ENCODE data around the gene SPATA12. TPM values are rescaled to one million over a fixed set of nuclear protein-coding genes. Genes with fewer than 3 reads are reported as not detected.
A peak's percentile ranks its signal among the peaks of the same experiment; 100 is the strongest.

The SPATA12 gene
- total RNA-seq, 2 donors from 2014 or later: not detected

GRCh38 chr3:57116501-57116900 lies 56.0 kb downstream of the SPATA12 start:
- DNase-seq: no peak
- ATAC-seq: no peak
- 92 to 93% methylated on average over 3 of the region's 3 CpGs for WGBS, 2 donors
- intact Hi-C loops (cut with DNase I): no loop called here
- Histone ChIP-seq H3K9me3 (no peaks in the 10 kb centered on the region), H3K36me3 (replicated peaks in 1 of 2; ENCODE audit: insufficient read depth in 1 of 2, low read depth in 2 of 2) (no peaks in the 10 kb centered on the region), H3K27ac (no peak overlapping the region), H3K4me1 (no peaks in the 10 kb centered on the region), H3K4me3 (no peak overlapping the region), H3K27me3 (no peaks in the 10 kb centered on the region)
- no peak for TF ChIP-seq POLR2A (IDR thresholded peaks at IDR 0.05)
- TF ChIP-seq, protein P1, sequence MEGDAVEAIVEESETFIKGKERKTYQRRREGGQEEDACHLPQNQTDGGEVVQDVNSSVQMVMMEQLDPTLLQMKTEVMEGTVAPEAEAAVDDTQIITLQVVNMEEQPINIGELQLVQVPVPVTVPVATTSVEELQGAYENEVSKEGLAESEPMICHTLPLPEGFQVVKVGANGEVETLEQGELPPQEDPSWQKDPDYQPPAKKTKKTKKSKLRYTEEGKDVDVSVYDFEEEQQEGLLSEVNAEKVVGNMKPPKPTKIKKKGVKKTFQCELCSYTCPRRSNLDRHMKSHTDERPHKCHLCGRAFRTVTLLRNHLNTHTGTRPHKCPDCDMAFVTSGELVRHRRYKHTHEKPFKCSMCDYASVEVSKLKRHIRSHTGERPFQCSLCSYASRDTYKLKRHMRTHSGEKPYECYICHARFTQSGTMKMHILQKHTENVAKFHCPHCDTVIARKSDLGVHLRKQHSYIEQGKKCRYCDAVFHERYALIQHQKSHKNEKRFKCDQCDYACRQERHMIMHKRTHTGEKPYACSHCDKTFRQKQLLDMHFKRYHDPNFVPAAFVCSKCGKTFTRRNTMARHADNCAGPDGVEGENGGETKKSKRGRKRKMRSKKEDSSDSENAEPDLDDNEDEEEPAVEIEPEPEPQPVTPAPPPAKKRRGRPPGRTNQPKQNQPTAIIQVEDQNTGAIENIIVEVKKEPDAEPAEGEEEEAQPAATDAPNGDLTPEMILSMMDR (IDR thresholded peaks at IDR 0.05): no peak

GRCh38 chr3:57118254-57118653 lies 57.8 kb downstream of the SPATA12 start:
- no peak for ATAC-seq

DNA sequence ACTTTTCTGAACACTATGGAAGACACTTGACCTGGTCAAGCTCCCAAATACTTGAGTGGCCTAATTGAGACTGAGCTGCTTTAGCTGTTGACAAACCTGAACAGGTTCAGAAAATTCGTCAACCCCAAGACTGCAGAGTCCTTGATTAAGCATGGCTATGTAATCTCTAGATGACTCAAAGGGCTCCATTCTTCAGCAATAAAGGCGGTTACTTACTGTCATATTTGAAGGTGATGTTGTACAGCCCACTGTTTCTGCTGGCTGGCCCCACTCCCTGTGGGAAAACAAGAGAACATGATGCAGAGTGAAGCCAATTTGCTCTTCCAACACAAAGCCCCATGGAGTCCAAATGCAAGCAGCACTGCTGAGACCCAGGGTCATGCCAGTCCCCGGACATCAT lies 59.6 kb downstream of the SPATA12 start:
- Histone ChIP-seq H3K9me3 (no peaks in the 10 kb centered on the region), H3K27me3 (no peaks in the 10 kb centered on the region), H3K27ac (no peak overlapping the region), H3K4me1 (no peaks in the 10 kb centered on the region), H3K36me3 (replicated peaks in 1 of 2; ENCODE audit: insufficient read depth in 1 of 2, low read depth in 2 of 2) (no peaks in the 10 kb centered on the region), H3K4me3 (no peak overlapping the region)
- ATAC-seq (peak; percentile 35), DNase-seq (peak in 1 of 4 donors; percentile 27)
- intact Hi-C loops (cut with DNase I): no loop called here
- 63 to 69% methylated on average over 2 to 3 of the region's 3 CpGs for WGBS, 2 donors
- TF ChIP-seq POLR2A (IDR thresholded peaks at IDR 0.05): no peak
- TF ChIP-seq, protein P1 (IDR thresholded peaks at IDR 0.05): no peak

More at GRCh38 chr3:57118254-57118653, 57.8 kb downstream of the SPATA12 start:
- Histone ChIP-seq H3K4me3 (no peak overlapping the region), H3K27ac (no peak overlapping the region), H3K27me3 (no peaks in the 10 kb centered on the region), H3K9me3 (no peaks in the 10 kb centered on the region), H3K4me1 (no peaks in the 10 kb centered on the region), H3K36me3 (replicated peaks in 1 of 2; ENCODE audit: insufficient read depth in 1 of 2, low read depth in 2 of 2) (no peaks in the 10 kb centered on the region)
- intact Hi-C loops (cut with DNase I): no loop called here
- no peak for DNase-seq
- no peak for TF ChIP-seq POLR2A (IDR thresholded peaks at IDR 0.05)
- TF ChIP-seq, protein P1 (IDR thresholded peaks at IDR 0.05): no peak
- WGBS, 2 donors: 64 to 65% methylated on average over 3 of the region's 3 CpGs

DNA sequence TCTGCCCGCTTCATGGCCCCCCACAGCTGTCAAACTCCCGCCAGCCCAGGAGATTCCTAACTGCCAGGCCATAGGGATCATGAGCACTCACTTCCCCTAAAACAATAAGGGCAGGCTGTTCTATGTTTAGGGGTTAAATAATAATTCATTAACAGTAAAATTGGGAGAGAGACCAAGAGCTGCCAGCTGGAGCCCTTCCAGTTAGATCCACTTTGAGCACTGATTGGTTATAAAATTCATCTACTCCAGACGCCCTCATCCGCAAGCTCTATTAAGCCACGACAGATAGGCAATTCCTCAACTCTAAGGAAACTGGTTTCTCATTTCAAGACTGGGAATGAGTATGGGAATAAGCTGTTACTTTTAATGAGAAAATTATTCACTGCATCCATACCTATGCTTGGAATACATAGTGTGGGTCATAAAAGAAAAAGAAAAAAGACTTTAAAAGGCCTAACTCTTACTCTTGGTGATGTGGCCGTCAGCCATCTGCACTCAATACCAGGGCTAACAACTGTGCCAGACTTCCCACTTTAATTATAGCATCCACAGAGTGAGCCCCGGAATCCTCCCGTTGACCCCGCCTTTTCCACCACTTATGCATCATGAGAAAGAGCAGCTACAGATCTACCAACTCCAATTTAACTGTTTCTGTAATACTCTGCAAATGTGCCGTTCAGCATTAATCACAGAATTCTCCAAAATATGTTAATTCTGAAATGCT lies 60.1 kb downstream of the SPATA12 start:
- Histone ChIP-seq H3K4me1 (no peaks in the 10 kb centered on the region), H3K36me3 (replicated peaks in 1 of 2; ENCODE audit: insufficient read depth in 1 of 2, low read depth in 2 of 2) (no peaks in the 10 kb centered on the region), H3K27ac (no peak overlapping the region), H3K9me3 (no peaks in the 10 kb centered on the region), H3K4me3 (no peak overlapping the region), H3K27me3 (no peaks in the 10 kb centered on the region)
- DNase-seq (peak in 2 of 4 donors; percentile 13 to 14), ATAC-seq (no peak)
- 63 to 66% methylated on average over 10 of the region's 10 CpGs for WGBS, 2 donors
- TF ChIP-seq, protein P1 (IDR thresholded peaks at IDR 0.05): no peak
- TF ChIP-seq POLR2A (IDR thresholded peaks at IDR 0.05): no peak
- intact Hi-C loops (cut with DNase I): no loop called here

Other genes with a start within 250 kb of the SPATA12 start
- gene IL17RD, start 104.7 kb downstream of the SPATA12 start, total RNA-seq: 1 to 10 TPM; 1.3 to 2.3 TPM
- gene HESX1, start 139.3 kb downstream of the SPATA12 start, total RNA-seq: not detected
- 10 to 100 TPM; 28.0 to 31.9 TPM for gene APPL1, start 167.1 kb downstream of the SPATA12 start, total RNA-seq
- not detected for gene ASB14, start 232.0 kb downstream of the SPATA12 start, total RNA-seq